Neural crest cell (in vitro differentiated cells): ENCODE results near the gene CST11. TPM values are rescaled to one million over a fixed set of nuclear protein-coding genes. Genes with fewer than 3 reads are reported as not detected.

Experiments
- DNase-seq: peaks from one replicate; pipeline ENCODE4 v3.0.0; 2021; ENCODE audit warnings: low read depth, mixed read lengths, low spot score
- H3K27ac Mint-ChIP-seq: one replicate; pipeline ENCODE4 v1.8.0; 2021; ENCODE audit warnings: mild to moderate bottlenecking, mixed read lengths; ENCODE audit not compliant: unreplicated experiment
- H3K27me3 Mint-ChIP-seq: 2 replicates; pipeline ENCODE4 v1.8.0; 2021; ENCODE audit warnings: low read depth, mild to moderate bottlenecking, mixed read lengths
- H3K36me3 Mint-ChIP-seq: 2 replicates; pipeline ENCODE4 v1.8.0; 2021; ENCODE audit warnings: low read depth, mild to moderate bottlenecking, mixed read lengths
- H3K4me1 Mint-ChIP-seq: 2 replicates; pipeline ENCODE4 v1.8.0; 2021; ENCODE audit warnings: mixed read lengths
- H3K4me3 Mint-ChIP-seq: one replicate; pipeline ENCODE4 v1.8.0; 2021; ENCODE audit warnings: mild to moderate bottlenecking, mixed read lengths
- H3K9me3 Mint-ChIP-seq: 2 replicates; pipeline ENCODE4 v1.8.0; 2021; ENCODE audit warnings: mixed read lengths
- CTCF ChIP-seq: fragments of 200-600 bp; sonication (generic); conservative IDR thresholded peaks from 2 replicates; pipeline ENCODE4 v1.5.0; 2021; ENCODE audit warnings: antibody characterized with exemption, mild to moderate bottlenecking
- total RNA-seq: library from RNA; stranded (reverse); gene quantifications from 2 replicates; pipeline ENCODE4 v1.2.1, GENCODE V29; 2021

CST11 gene
- total RNA-seq, 1 donor from 2014 or later: not detected

- DNase-seq: peak; percentile 72
- Mint-ChIP-seq H3K27me3 (peaks cover 10% of the 10 kb centered on the region), H3K27ac (no peak overlapping the region), H3K36me3 (no peaks in the 10 kb centered on the region), H3K4me3 (no peak overlapping the region), H3K4me1 (peaks cover 14% of the 10 kb centered on the region), H3K9me3 (no peaks in the 10 kb centered on the region)
- TF ChIP-seq CTCF: peak; percentile 59
Observed at GRCh38 chr20:23446505-23446904, 6.2 kb downstream of the CST11 start.

- TF ChIP-seq CTCF: no peak
- Mint-ChIP-seq H3K4me1 (peaks cover 11% of the 10 kb centered on the region), H3K27ac (no peak overlapping the region)
Observed at GRCh38 chr20:23445596-23446217, 7.0 kb downstream of the CST11 start.

GRCh38 chr20:23444859-23445258, 7.8 kb downstream of the CST11 start:
- peaks cover 9% of the 10 kb centered on the region for H3K27me3 Mint-ChIP-seq
- H3K4me3 Mint-ChIP-seq: no peak overlapping the region
- DNase-seq: no peak
- no peak for TF ChIP-seq CTCF
- H3K9me3 Mint-ChIP-seq: no peaks in the 10 kb centered on the region
- no peak overlapping the region for H3K27ac Mint-ChIP-seq
- H3K36me3 Mint-ChIP-seq: no peaks in the 10 kb centered on the region
- peaks cover 10% of the 10 kb centered on the region for H3K4me1 Mint-ChIP-seq

More at GRCh38 chr20:23445596-23446217, 7.0 kb downstream of the CST11 start:
- no peak for DNase-seq
- no peaks in the 10 kb centered on the region for H3K36me3 Mint-ChIP-seq
- peaks cover 7% of the 10 kb centered on the region for H3K27me3 Mint-ChIP-seq
- H3K4me3 Mint-ChIP-seq: no peak overlapping the region
- H3K9me3 Mint-ChIP-seq: no peaks in the 10 kb centered on the region

GRCh38 chr20:23442436-23442835, 10.2 kb downstream of the CST11 start:
- DNase-seq: no peak
- Mint-ChIP-seq H3K36me3 (no peaks in the 10 kb centered on the region), H3K27me3 (peaks cover 9% of the 10 kb centered on the region), H3K9me3 (no peaks in the 10 kb centered on the region), H3K27ac (no peak overlapping the region), H3K4me3 (no peak overlapping the region), H3K4me1 (peaks cover 10% of the 10 kb centered on the region)
- no peak for TF ChIP-seq CTCF

GRCh38 chr20:23441850-23442313, 10.8 kb downstream of the CST11 start:
- Mint-ChIP-seq H3K27me3 (peaks cover 9% of the 10 kb centered on the region), H3K4me1 (peaks cover 10% of the 10 kb centered on the region), H3K9me3 (no peaks in the 10 kb centered on the region), H3K36me3 (no peaks in the 10 kb centered on the region), H3K27ac (no peak overlapping the region), H3K4me3 (no peak overlapping the region)
- TF ChIP-seq CTCF: peak; percentile 95
- DNase-seq: peak; percentile 84
